SK-N-SH treated with all-trans-retinoic acid at 6 μM for 48 hours (cell line): ENCODE data around the gene RBBP4.
"Not testable (repeated sequence)": the region's sequence is repeated elsewhere in the genome, so short reads cannot be mapped to it uniquely, and the experiment has no call there.

ENCODE experiments used
- ATAC-seq: fragments of 200-7000 bp; cut with Tn5 transposase; 3 replicates; pipeline ENCODE4 v1.9.1; 2020; ENCODE audit warnings: mild to moderate bottlenecking, moderate library complexity
- ARNTL ChIP-seq: fragments of 450-650 bp; formaldehyde crosslinking; IDR thresholded peaks from 2 replicates; pipeline ENCODE4 v1.5.0; 2020; ENCODE audit warnings: low read depth, mild to moderate bottlenecking, moderate library complexity, borderline replicate concordance
- BACH2 ChIP-seq: fragments of 250-450 bp; sonication (Bioruptor Pico); IDR thresholded peaks from 2 replicates; pipeline ENCODE4 v1.9.0; 2021; ENCODE audit warnings: mild to moderate bottlenecking, borderline replicate concordance
- CSDC2 ChIP-seq: fragments of 250-450 bp; sonication (Bioruptor Pico); IDR thresholded peaks from 2 replicates; pipeline ENCODE4 v1.5.0; 2020; ENCODE audit warnings: mild to moderate bottlenecking, moderate library complexity
- ESRRG ChIP-seq: fragments of 250-450 bp; sonication (Bioruptor Pico); IDR thresholded peaks from 2 replicates; pipeline ENCODE4 v1.6.1; 2021; ENCODE audit warnings: mild to moderate bottlenecking
- GLIS3 ChIP-seq: fragments of 250-450 bp; sonication (Bioruptor Pico); IDR thresholded peaks from 2 replicates; pipeline ENCODE4 v1.5.0; 2020; ENCODE audit warnings: mild to moderate bottlenecking, moderate library complexity
- ISL1 ChIP-seq: fragments of 250-450 bp; sonication (Bioruptor Pico); IDR thresholded peaks from 2 replicates; pipeline ENCODE4 v2.1.2; 2022; ENCODE audit warnings: mild to moderate bottlenecking, moderate library complexity
- OSR1 ChIP-seq: fragments of 250-450 bp; sonication (Bioruptor Pico); IDR thresholded peaks from 2 replicates; pipeline ENCODE4 v1.8.0; 2022; ENCODE audit warnings: moderate library complexity, mild to moderate bottlenecking, inconsistent platforms
- PPARA ChIP-seq: fragments of 250-450 bp; sonication (Bioruptor Pico); IDR thresholded peaks from 2 replicates; pipeline ENCODE4 v1.5.0; 2020; ENCODE audit warnings: mild to moderate bottlenecking, borderline replicate concordance
- RARB ChIP-seq: fragments of 250-450 bp; sonication (Bioruptor Pico); IDR thresholded peaks from 2 replicates; pipeline ENCODE4 v1.8.0; 2021; ENCODE audit warnings: mild to moderate bottlenecking, moderate library complexity
- SNAI2 ChIP-seq: fragments of 250-450 bp; sonication (Bioruptor Pico); IDR thresholded peaks from 2 replicates; pipeline ENCODE4 v1.5.0; 2020; ENCODE audit warnings: mild to moderate bottlenecking, moderate library complexity
- TOX ChIP-seq: fragments of 250-450 bp; sonication (Bioruptor Pico); IDR thresholded peaks from 2 replicates; pipeline ENCODE4 v1.8.0; 2021; ENCODE audit warnings: mild to moderate bottlenecking, moderate library complexity, borderline replicate concordance
- ZC3H10 ChIP-seq: fragments of 250-450 bp; sonication (Bioruptor Pico); IDR thresholded peaks from 2 replicates; pipeline ENCODE4 v1.5.1; 2021; ENCODE audit warnings: mild to moderate bottlenecking, moderate library complexity
- ZFP3 ChIP-seq: fragments of 250-450 bp; sonication (Bioruptor Pico); IDR thresholded peaks from 2 replicates; pipeline ENCODE4 v1.5.0; 2020; ENCODE audit warnings: mild to moderate bottlenecking, moderate library complexity
- ZNF565 ChIP-seq: fragments of 450-650 bp; formaldehyde crosslinking; conservative IDR thresholded peaks from 2 replicates; pipeline ENCODE4 v1.5.0; 2020; ENCODE audit warnings: low read depth, mild to moderate bottlenecking, moderate library complexity
- ZNF70 ChIP-seq: fragments of 450-650 bp; formaldehyde crosslinking; IDR thresholded peaks from 2 replicates; pipeline ENCODE4 v1.5.0; 2020; ENCODE audit warnings: mild to moderate bottlenecking, moderate library complexity
- TF ChIP-seq, protein P1 (sequence below): fragments of 250-450 bp; sonication (Bioruptor Pico); IDR thresholded peaks from 2 replicates; pipeline ENCODE4 v1.5.0; 2020; ENCODE audit warnings: mild to moderate bottlenecking, moderate library complexity
- TF ChIP-seq, protein P2 (sequence below): fragments of 250-450 bp; sonication (Bioruptor Pico); IDR thresholded peaks from 2 replicates; pipeline ENCODE4 v1.5.1; 2020; ENCODE audit warnings: low read depth, mild to moderate bottlenecking, moderate library complexity
- TF ChIP-seq, protein P3 (sequence below): fragments of 250-450 bp; sonication (Bioruptor Pico); IDR thresholded peaks from 2 replicates; pipeline ENCODE4 v1.8.0; 2021; ENCODE audit warnings: low read depth, mild to moderate bottlenecking, moderate library complexity, borderline replicate concordance
- TF ChIP-seq, protein P4 (sequence below): fragments of 250-450 bp; sonication (Bioruptor Pico); IDR thresholded peaks from 2 replicates; pipeline ENCODE4 v1.8.0; 2020; ENCODE audit warnings: mild to moderate bottlenecking, moderate library complexity, borderline replicate concordance
- TF ChIP-seq, protein P5 (sequence below): fragments of 250-450 bp; sonication (Bioruptor Pico); IDR thresholded peaks from 2 replicates; pipeline ENCODE4 v1.5.1; 2021; ENCODE audit warnings: mild to moderate bottlenecking, moderate library complexity

RBBP4 gene

DNA sequence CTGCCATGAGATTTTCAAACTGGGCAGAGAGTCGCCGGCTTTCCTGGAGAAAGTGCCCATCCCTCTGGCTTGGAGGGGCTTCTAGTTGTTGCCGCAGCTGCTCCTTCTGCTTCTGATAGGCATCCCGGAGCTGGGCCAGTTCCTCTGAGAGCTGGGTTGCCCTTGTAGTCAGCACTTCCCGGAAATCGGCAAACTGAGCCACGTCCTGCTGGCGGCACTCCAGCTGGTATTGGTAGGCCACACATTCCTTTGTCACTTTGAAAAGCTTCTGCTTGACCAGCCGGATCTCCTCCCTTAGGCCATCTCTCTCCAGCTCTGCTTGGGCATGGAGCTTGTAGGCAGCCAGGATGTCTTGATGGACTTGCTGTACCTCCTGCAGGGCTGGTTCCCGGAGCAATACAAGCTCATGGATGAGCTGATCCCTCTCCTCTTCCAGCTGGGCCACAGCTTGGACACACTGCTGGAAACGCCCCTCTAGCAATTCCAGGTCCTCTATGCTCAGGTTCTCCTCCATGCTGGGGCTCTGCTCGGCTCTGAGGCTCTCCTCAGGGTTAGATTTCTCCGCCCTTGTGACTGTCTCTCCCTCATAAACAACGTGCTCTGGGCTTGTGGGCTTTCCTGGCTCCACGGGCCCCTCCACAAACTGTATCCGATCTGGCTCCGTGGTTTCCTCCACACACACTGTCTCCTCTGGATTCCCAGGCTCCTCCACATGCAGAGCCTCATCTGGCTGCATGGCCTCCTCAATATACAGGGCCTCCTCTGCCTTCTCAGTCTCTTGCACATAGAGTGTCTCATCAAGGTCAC is 44.3 kb downstream of the RBBP4 start:
- ATAC-seq, result peak; percentile 27
- TF ChIP-seq ZC3H10 (CRISPR knock-in tag), result no peak
- TF ChIP-seq, protein P1, sequence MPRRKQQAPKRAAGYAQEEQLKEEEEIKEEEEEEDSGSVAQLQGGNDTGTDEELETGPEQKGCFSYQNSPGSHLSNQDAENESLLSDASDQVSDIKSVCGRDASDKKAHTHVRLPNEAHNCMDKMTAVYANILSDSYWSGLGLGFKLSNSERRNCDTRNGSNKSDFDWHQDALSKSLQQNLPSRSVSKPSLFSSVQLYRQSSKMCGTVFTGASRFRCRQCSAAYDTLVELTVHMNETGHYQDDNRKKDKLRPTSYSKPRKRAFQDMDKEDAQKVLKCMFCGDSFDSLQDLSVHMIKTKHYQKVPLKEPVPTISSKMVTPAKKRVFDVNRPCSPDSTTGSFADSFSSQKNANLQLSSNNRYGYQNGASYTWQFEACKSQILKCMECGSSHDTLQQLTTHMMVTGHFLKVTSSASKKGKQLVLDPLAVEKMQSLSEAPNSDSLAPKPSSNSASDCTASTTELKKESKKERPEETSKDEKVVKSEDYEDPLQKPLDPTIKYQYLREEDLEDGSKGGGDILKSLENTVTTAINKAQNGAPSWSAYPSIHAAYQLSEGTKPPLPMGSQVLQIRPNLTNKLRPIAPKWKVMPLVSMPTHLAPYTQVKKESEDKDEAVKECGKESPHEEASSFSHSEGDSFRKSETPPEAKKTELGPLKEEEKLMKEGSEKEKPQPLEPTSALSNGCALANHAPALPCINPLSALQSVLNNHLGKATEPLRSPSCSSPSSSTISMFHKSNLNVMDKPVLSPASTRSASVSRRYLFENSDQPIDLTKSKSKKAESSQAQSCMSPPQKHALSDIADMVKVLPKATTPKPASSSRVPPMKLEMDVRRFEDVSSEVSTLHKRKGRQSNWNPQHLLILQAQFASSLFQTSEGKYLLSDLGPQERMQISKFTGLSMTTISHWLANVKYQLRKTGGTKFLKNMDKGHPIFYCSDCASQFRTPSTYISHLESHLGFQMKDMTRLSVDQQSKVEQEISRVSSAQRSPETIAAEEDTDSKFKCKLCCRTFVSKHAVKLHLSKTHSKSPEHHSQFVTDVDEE (CRISPR knock-in tag), result no peak
- no peak for TF ChIP-seq RARB (CRISPR knock-in tag)
- TF ChIP-seq GLIS3 (CRISPR knock-in tag), result no peak
- TF ChIP-seq BACH2 (CRISPR knock-in tag), result no peak
- no peak for TF ChIP-seq PPARA (CRISPR knock-in tag)
- TF ChIP-seq ZNF565 (CRISPR knock-in tag), result no peak
- no peak for TF ChIP-seq CSDC2

DNA sequence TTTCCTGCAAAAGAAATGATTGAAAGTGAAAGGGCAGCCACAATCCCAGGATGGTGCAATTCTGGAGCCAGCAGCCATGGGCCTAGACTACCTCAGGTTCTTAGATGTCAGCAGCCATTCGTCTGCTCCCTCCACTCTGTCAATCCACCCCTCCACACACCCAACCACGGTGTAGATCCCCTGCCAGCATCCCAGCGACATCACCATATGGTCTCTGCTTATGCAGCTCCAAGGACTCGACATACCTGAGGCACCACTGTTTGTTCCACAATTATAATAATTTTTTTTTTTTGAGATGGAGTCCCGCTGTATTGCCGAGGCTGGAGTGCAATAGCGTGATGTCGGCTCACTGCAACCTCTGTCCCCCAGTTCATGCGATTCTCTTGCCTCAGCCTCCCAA is 45.0 kb downstream of the RBBP4 start:
- no peak for ATAC-seq
- no peak for TF ChIP-seq OSR1 (CRISPR knock-in tag)
- no peak for TF ChIP-seq ESRRG
- TF ChIP-seq GLIS3 (CRISPR knock-in tag), result no peak
- TF ChIP-seq, protein P2, sequence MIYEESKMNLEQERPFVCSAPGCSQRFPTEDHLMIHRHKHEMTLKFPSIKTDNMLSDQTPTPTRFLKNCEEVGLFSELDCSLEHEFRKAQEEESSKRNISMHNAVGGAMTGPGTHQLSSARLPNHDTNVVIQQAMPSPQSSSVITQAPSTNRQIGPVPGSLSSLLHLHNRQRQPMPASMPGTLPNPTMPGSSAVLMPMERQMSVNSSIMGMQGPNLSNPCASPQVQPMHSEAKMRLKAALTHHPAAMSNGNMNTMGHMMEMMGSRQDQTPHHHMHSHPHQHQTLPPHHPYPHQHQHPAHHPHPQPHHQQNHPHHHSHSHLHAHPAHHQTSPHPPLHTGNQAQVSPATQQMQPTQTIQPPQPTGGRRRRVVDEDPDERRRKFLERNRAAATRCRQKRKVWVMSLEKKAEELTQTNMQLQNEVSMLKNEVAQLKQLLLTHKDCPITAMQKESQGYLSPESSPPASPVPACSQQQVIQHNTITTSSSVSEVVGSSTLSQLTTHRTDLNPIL (CRISPR knock-in tag), result no peak
- no peak for TF ChIP-seq ISL1
- TF ChIP-seq CSDC2, result no peak
- no peak for TF ChIP-seq ZNF70 (CRISPR knock-in tag)
- no peak for TF ChIP-seq SNAI2 (CRISPR knock-in tag)
- TF ChIP-seq ARNTL, result no peak
- no peak for TF ChIP-seq TOX (CRISPR knock-in tag)
- no peak for TF ChIP-seq BACH2 (CRISPR knock-in tag)
- TF ChIP-seq, protein P3, sequence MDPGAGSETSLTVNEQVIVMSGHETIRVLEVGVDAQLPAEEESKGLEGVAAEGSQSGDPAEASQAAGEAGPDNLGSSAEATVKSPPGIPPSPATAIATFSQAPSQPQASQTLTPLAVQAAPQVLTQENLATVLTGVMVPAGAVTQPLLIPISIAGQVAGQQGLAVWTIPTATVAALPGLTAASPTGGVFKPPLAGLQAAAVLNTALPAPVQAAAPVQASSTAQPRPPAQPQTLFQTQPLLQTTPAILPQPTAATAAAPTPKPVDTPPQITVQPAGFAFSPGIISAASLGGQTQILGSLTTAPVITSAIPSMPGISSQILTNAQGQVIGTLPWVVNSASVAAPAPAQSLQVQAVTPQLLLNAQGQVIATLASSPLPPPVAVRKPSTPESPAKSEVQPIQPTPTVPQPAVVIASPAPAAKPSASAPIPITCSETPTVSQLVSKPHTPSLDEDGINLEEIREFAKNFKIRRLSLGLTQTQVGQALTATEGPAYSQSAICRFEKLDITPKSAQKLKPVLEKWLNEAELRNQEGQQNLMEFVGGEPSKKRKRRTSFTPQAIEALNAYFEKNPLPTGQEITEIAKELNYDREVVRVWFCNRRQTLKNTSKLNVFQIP (CRISPR knock-in tag), result no peak
- no peak for TF ChIP-seq ZC3H10 (CRISPR knock-in tag)
- TF ChIP-seq, protein P4, sequence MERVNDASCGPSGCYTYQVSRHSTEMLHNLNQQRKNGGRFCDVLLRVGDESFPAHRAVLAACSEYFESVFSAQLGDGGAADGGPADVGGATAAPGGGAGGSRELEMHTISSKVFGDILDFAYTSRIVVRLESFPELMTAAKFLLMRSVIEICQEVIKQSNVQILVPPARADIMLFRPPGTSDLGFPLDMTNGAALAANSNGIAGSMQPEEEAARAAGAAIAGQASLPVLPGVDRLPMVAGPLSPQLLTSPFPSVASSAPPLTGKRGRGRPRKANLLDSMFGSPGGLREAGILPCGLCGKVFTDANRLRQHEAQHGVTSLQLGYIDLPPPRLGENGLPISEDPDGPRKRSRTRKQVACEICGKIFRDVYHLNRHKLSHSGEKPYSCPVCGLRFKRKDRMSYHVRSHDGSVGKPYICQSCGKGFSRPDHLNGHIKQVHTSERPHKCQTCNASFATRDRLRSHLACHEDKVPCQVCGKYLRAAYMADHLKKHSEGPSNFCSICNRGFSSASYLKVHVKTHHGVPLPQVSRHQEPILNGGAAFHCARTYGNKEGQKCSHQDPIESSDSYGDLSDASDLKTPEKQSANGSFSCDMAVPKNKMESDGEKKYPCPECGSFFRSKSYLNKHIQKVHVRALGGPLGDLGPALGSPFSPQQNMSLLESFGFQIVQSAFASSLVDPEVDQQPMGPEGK (CRISPR knock-in tag), result no peak
- TF ChIP-seq, protein P5, sequence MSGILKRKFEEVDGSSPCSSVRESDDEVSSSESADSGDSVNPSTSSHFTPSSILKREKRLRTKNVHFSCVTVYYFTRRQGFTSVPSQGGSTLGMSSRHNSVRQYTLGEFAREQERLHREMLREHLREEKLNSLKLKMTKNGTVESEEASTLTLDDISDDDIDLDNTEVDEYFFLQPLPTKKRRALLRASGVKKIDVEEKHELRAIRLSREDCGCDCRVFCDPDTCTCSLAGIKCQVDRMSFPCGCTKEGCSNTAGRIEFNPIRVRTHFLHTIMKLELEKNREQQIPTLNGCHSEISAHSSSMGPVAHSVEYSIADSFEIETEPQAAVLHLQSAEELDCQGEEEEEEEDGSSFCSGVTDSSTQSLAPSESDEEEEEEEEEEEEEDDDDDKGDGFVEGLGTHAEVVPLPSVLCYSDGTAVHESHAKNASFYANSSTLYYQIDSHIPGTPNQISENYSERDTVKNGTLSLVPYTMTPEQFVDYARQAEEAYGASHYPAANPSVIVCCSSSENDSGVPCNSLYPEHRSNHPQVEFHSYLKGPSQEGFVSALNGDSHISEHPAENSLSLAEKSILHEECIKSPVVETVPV (CRISPR knock-in tag), result no peak
- TF ChIP-seq PPARA (CRISPR knock-in tag), result no peak
- no peak for TF ChIP-seq ZFP3 (CRISPR knock-in tag)
- TF ChIP-seq, all 23 proteins: peak for 0

DNA sequence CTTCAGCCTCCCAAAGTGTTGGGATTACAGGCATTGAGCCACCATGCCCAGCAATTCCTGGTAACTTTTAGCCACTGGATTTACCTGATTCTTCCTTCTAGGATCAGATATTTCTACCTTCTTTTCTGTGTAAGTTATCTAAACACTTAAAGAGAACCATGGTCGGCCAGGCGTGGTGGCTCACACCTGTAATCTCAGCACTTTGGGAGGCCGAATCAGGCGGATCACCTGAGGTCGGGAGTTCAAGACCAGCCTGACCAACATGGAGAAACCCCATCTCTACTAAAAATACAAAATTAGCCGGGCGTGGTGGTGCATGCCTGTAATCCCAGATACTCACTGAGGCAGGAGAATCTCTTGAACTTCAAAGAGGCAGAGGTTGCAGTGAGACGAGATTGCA is 46.0 kb downstream of the RBBP4 start:
- not testable (repeated sequence) for ATAC-seq
